OCI-LY7 (cell line): ENCODE measurements around the gene TAMALIN. TPM values are rescaled to one million over a fixed set of nuclear protein-coding genes. Genes with fewer than 3 reads are reported as not detected.

Source experiments
- BruUV-seq: library from RNA; stranded (reverse); fragments of 400-500 nt; replicated peaks from 2 replicates; lab custom pipeline; 2021; lab: Mats Ljungman, UMichigan
- CTCF ChIA-PET: fragments of 300-600 bp; sonication (Branson Sonifier 250); formaldehyde crosslinking; loops from one replicate; lab custom pipeline; 2022; ENCODE audit warnings: antibody characterized with exemption; ENCODE audit not compliant: unreplicated experiment; lab: Charles Lee
- POLR2A ChIA-PET: fragments of 300-600 bp; sonication (Branson Sonifier 250); formaldehyde crosslinking; loops from one replicate; lab custom pipeline; 2022; ENCODE audit warnings: antibody characterized with exemption; lab: Charles Lee
- DNase-seq: peaks from one replicate; pipeline ENCODE4 v3.0.0-alpha.2; 2015; ENCODE audit warnings: low spot score
- H2AFZ ChIP-seq: fragments of 200-600 bp; sonication (generic), shearing (Covaris generic); 2 replicates; pipeline ENCODE4 v1.6.1; 2014; ENCODE audit warnings: mild to moderate bottlenecking, antibody characterized with exemption, low read length, moderate library complexity
- H3K27ac ChIP-seq: fragments of 200-600 bp; sonication (generic); 2 replicates; pipeline ENCODE4 v1.5.1; 2014; ENCODE audit warnings: mixed run types, low read depth, mild to moderate bottlenecking, moderate library complexity, low read length, inconsistent platforms; ENCODE audit not compliant: poor library complexity, severe bottlenecking
- H3K36me3 ChIP-seq: fragments of 200-600 bp; sonication (generic); 2 replicates; pipeline ENCODE4 v1.6.1; 2014; ENCODE audit warnings: mild to moderate bottlenecking, antibody characterized with exemption, low read length, moderate library complexity, mixed read lengths; ENCODE audit not compliant: insufficient read depth
- H3K4me1 ChIP-seq: fragments of 200-600 bp; sonication (generic); 2 replicates; pipeline ENCODE4 v1.5.1; 2014; ENCODE audit warnings: mild to moderate bottlenecking, low read length; ENCODE audit not compliant: insufficient read depth, poor library complexity, severe bottlenecking
- H3K4me2 ChIP-seq: fragments of 200-600 bp; sonication (generic); 2 replicates; pipeline ENCODE4 v1.6.1; 2014; ENCODE audit warnings: mild to moderate bottlenecking, low read length
- H3K4me3 ChIP-seq: fragments of 200-600 bp; sonication (generic); 2 replicates; pipeline ENCODE4 v1.5.1; 2014; ENCODE audit warnings: mild to moderate bottlenecking, low read depth, low read length; ENCODE audit not compliant: poor library complexity, severe bottlenecking
- H3K79me2 ChIP-seq: fragments of 200-600 bp; sonication (generic); 2 replicates; pipeline ENCODE4 v1.6.1; 2016; ENCODE audit warnings: low read depth, mild to moderate bottlenecking, low read length, moderate library complexity, mixed read lengths; ENCODE audit not compliant: insufficient read depth
- H3K9me2 ChIP-seq: fragments of 200-600 bp; sonication (generic); 2 replicates; pipeline ENCODE4 v1.6.1; 2016; ENCODE audit warnings: mild to moderate bottlenecking, low read length, mixed read lengths; ENCODE audit not compliant: insufficient read depth
- H3K9me3 ChIP-seq: fragments of 200-600 bp; sonication (generic); 2 replicates; pipeline ENCODE4 v1.6.1; 2014; ENCODE audit warnings: mild to moderate bottlenecking, mixed run types, low read length, mixed read lengths
- H4K20me1 ChIP-seq: fragments of 200-600 bp; sonication (generic); 2 replicates; pipeline ENCODE4 v1.6.1; 2014; ENCODE audit warnings: mild to moderate bottlenecking, antibody characterized with exemption, low read length, moderate library complexity, mixed read lengths; ENCODE audit not compliant: insufficient read depth
- EZH2phosphoT487 ChIP-seq: fragments of 200-600 bp; sonication (generic); IDR thresholded peaks from 2 replicates; pipeline ENCODE4 v1.6.1; 2018; ENCODE audit warnings: low read depth, borderline replicate concordance, mild to moderate bottlenecking, mixed run types, antibody characterized with exemption, low read length, moderate library complexity, mixed read lengths
- intact Hi-C: fragments of 100-400 bp; cut with micrococcal nuclease; formaldehyde crosslinking; loops from one replicate; pipeline ENCODE4 v1.10.0; 2022; ENCODE audit not compliant: unreplicated experiment
- total RNA-seq, 2 experiments: library from RNA; depleted of rRNA in 1 of 2; stranded (reverse); fragments of >200 nt in 1 of 2; shearing (Covaris generic) in 1 of 2; gene quantifications; 2 replicates each; pipeline ENCODE4 v1.2.3, GENCODE V29; 2014 to 2022
- TF ChIP-seq, protein P1 (sequence below): fragments of 200-600 bp; sonication (generic); conservative IDR thresholded peaks from 2 replicates; pipeline ENCODE4 v1.5.1; 2014; ENCODE audit warnings: mild to moderate bottlenecking, antibody characterized with exemption, low read length, moderate library complexity, mixed read lengths

The TAMALIN gene
- total RNA-seq, 2 experiments from 2014 or later: 0.66 to 1.3 TPM

DNA sequence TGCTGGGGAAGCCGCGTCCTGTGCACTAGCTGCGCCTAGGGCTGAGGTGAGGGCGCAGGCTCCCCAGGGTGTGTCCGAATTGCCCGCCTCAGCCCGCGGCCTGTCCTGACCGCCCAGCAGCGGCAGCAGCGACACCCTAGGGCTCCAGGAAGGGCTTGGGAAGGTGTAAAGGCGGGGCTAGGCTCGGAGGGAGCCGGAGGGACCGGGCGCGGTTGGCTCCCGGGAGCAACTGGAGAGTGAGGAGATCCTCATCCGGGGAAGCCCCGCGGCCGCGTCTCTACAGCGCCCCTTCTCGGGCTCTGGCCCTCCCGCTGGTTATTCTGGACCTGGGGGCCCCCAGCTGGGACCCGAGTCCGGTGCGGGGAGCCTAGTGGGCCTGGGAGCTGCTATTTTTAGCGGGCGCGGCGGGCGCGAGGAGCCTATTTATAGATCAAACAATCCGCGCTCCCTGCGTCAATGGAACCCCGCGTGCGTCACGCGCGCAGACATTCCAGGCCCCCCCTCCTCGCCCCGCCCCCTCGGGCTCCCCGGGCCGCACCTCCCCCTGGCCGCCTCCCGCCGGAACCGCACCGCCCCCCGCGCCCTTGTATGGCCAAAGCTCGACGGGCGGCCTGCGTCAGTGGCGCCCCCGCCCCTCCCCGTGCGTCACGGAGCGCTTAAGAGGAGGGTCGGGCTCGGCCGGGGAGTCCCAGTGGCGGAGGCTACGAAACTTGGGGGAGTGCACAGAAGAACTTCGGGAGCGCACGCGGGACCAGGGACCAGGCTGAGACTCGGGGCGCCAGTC is 44.2 kb downstream of the TAMALIN start, which contains the start of gene NR4A1:
Gene NR4A1, plus strand, starts transcription at position 685 of the 784 bp plus-strand sequence. CDS start 2,887 bp downstream, outside the sequence.
- Histone ChIP-seq H3K27ac (peak within 1 kb of the TSS; percentile 66), H3K4me3 (peak within 1 kb of the TSS; percentile 68), H3K36me3 (peaks cover 23% of the 10 kb centered on the region), H2AFZ (peak within 1 kb of the TSS; percentile 30; the same call in 1 of the 2 replicates), H3K4me2 (peak within 1 kb of the TSS; percentile 85), H3K79me2 (no peaks in the 10 kb centered on the region; the same call in 1 of the 2 replicates), H3K9me3 (no peaks in the 10 kb centered on the region), H3K4me1 (peaks cover 36% of the 10 kb centered on the region), H4K20me1 (no peaks in the 10 kb centered on the region), H3K9me2 (no peaks in the 10 kb centered on the region)
- DNase-seq: peak; percentile 84
- intact Hi-C loops: loop anchor here (1.0 to 2.0 kb wide), 3 partner anchors 14 to 26 kb away; partner anchors contain the start of gene ATG101
- ChIA-PET CTCF (interaction anchor here (0.6 to 0.7 kb wide), 3 partner anchors 20 to 641 kb away, joined by 3 to 4 read pairs (median 3); no protein-coding TSS in a partner anchor), POLR2A (interaction anchor here (0.5 to 1.4 kb wide), 9 partner anchors 9 to 30 kb away, joined by 3 to 10 read pairs (median 3); no protein-coding TSS in a partner anchor)
- TF ChIP-seq, protein P1, sequence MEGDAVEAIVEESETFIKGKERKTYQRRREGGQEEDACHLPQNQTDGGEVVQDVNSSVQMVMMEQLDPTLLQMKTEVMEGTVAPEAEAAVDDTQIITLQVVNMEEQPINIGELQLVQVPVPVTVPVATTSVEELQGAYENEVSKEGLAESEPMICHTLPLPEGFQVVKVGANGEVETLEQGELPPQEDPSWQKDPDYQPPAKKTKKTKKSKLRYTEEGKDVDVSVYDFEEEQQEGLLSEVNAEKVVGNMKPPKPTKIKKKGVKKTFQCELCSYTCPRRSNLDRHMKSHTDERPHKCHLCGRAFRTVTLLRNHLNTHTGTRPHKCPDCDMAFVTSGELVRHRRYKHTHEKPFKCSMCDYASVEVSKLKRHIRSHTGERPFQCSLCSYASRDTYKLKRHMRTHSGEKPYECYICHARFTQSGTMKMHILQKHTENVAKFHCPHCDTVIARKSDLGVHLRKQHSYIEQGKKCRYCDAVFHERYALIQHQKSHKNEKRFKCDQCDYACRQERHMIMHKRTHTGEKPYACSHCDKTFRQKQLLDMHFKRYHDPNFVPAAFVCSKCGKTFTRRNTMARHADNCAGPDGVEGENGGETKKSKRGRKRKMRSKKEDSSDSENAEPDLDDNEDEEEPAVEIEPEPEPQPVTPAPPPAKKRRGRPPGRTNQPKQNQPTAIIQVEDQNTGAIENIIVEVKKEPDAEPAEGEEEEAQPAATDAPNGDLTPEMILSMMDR: peak; percentile 53
- TF ChIP-seq EZH2phosphoT487: no peak
- BruUV-seq: no TSS peak

DNA sequence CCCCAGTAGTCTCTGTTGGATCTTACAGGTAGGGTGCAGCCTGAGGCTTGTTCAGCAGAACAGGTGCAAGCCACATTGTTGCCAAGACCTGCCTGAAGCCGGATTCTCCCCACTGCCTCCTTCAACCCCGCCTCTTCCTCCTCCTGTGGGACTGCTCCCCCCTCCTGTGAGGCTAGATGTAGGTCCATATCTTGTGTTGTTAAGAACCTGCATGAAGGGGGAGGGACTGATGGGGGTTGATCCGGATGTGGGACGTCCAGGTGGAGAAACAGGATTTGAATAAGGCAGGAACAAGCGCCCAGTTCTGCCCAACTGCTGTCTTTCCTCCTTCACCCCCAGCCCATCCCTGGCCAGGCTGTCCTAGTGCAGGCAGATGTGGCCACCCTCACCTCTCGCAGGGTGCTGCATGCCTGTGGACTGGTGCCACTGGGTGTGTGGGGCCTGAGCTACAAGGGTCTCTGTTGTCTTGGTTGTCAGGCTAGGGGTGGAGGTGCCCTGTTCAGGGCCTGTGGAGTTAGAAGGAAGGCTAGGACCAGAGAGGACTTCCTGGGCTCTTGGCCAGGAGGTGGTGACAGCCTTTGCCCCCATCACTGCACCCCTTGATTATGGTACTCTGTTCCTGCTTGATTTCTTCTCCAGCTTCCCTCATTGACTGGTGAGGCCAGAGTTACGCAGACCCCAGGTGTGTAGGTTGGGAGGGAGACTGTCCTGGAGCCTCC is 45.9 kb downstream of the TAMALIN start:
- Histone ChIP-seq H3K4me1 (peaks cover 36% of the 10 kb centered on the region), H3K27ac (peak overlapping the region; percentile 66), H3K79me2 (no peaks in the 10 kb centered on the region; the same call in 1 of the 2 replicates), H3K9me2 (no peaks in the 10 kb centered on the region), H3K4me2 (peak overlapping the region; percentile 85), H4K20me1 (no peaks in the 10 kb centered on the region), H2AFZ (no peak overlapping the region), H3K36me3 (peaks cover 30% of the 10 kb centered on the region), H3K4me3 (peak overlapping the region; percentile 68), H3K9me3 (no peaks in the 10 kb centered on the region)
- TF ChIP-seq, protein P1: no peak
- TF ChIP-seq EZH2phosphoT487: no peak
- no TSS peak for BruUV-seq
- ChIA-PET CTCF (interaction anchor here (0.7 kb wide), 1 partner anchor 30 kb away, joined by 4 read pairs; no protein-coding TSS in a partner anchor), POLR2A (interaction anchor here (1.1 kb wide), 1 partner anchor 19 kb away, joined by 3 read pairs; no protein-coding TSS in a partner anchor)
- intact Hi-C loops: no loop called here
- DNase-seq: peak; percentile 55
